Measurements from ENCODE around the gene OR6A2.
"Not testable (repeated sequence)": the region's sequence is repeated elsewhere in the genome, so short reads cannot be mapped to it uniquely, and the experiment has no call there.

The OR6A2 gene

DNA sequence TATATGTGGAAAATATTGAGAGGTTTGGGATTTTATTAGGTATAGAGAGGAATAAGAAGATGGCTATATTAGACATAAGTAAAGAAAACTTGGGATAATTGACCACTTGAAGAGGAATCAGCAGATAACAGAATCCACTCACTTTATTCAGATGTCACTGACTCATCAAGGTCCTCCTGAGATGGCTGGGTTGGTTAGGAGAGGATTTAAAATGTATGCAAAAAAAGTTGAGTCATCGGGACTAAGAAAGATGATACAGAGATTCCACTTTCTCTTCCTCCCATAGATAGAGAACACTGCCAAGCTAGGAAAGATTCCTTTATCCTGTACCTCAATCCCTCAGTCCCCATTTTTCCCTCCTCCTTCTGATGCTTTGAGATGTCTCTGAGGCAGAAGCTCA, at the start of gene OR6A2:
Gene OR6A2 (minus strand): TSS at position 288 of the 400 bp plus-strand sequence. CDS start 3,981 bp downstream, outside the sequence.
- peaks cover 10% of the 10 kb centered on the region for H3K9me3 Mint-ChIP-seq
- no peak within 1 kb of the TSS for H3K27ac Mint-ChIP-seq
- peaks cover 2% of the 10 kb centered on the region for H3K27me3 Mint-ChIP-seq
- H3K36me3 Mint-ChIP-seq (ENCODE audit: low read depth): no peaks in the 10 kb centered on the region
- DNase-seq (no peak), ATAC-seq (no peak)
- H3K4me1 Mint-ChIP-seq: peaks cover 4% of the 10 kb centered on the region
- no peak within 1 kb of the TSS for H3K4me3 Mint-ChIP-seq

DNA sequence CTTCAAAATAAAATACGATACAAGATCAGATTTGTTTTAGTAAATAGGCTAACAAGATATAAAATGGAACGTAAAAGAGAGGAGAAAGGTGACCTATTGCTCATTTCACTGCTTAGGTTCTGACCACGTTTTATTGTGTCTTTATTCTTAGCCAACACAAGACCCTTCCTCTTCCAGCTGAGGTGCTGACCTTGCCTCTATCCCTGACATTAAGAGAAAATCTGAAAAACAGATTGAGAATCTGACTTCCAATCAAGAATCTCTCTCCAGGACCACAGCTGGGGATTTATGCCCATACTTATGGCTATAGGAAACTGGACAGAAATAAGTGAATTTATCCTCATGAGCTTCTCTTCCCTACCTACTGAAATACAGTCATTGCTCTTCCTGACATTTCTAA, 45.9 kb upstream of the OR6A2 start, which contains the start of gene OR10A5:
Gene OR10A5 (plus strand): TSS at position 301 of the 400 bp plus-strand sequence. CDS start 0 bp downstream, at position 301.
- Mint-ChIP-seq H3K9me3 (peaks cover under 1% of the 10 kb centered on the region), H3K4me3 (no peak within 1 kb of the TSS), H3K36me3 (ENCODE audit: low read depth) (no peaks in the 10 kb centered on the region), H3K27me3 (peaks cover 14% of the 10 kb centered on the region), H3K4me1 (no peaks in the 10 kb centered on the region), H3K27ac (no peak within 1 kb of the TSS)
- ATAC-seq: no peak
- DNase-seq: no peak

DNA sequence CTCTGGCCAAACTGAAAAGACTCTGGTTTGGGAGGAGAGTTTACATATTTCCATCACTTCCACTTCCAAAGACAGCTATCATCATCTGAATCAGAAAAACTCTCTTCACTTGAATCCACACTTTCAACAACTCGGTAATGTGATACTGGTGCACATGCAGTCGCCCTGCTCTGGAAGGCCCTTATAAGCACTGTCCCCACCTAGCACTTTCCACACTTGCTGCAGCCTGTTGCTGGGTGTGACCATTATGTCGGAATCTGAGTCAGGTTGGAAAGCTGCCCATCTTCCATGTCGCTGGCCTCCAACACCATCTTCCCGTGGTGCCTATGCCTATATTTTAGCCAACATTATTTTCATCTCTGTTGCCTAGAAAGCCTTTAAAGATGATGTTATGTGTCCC, 44.9 kb upstream of the OR6A2 start:
- no peaks in the 10 kb centered on the region for H3K9me3 Mint-ChIP-seq
- H3K36me3 Mint-ChIP-seq (ENCODE audit: low read depth): no peaks in the 10 kb centered on the region
- peaks cover 13% of the 10 kb centered on the region for H3K27me3 Mint-ChIP-seq
- ATAC-seq: no peak
- DNase-seq: no peak
- H3K4me1 Mint-ChIP-seq: no peaks in the 10 kb centered on the region
- no peak overlapping the region for H3K4me3 Mint-ChIP-seq
- H3K27ac Mint-ChIP-seq: no peak overlapping the region

DNA sequence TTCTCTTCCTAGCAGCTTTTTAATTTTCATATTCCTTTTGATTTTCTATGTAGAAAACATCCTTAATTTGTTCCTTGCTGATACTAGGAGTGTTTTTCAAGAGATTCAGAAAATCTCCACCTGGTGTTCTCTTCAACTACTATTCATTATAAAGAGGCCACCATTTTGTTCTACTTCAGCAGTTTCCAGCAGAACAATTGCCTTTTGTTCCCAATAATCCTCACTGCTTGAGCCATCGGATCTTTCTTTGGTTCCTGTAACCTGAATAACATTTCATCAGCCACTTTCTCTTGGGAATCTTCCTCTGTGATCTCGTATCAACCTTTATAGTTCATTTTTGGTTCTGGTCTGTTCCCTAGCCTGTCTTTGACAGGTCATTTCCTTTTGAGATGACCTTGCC, 44.2 kb upstream of the OR6A2 start:
- ATAC-seq (no peak), DNase-seq (no peak)
- Mint-ChIP-seq H3K36me3 (ENCODE audit: low read depth) (no peaks in the 10 kb centered on the region), H3K4me1 (no peaks in the 10 kb centered on the region), H3K27me3 (peaks cover 12% of the 10 kb centered on the region), H3K9me3 (no peaks in the 10 kb centered on the region), H3K4me3 (no peak overlapping the region), H3K27ac (no peak overlapping the region)

DNA sequence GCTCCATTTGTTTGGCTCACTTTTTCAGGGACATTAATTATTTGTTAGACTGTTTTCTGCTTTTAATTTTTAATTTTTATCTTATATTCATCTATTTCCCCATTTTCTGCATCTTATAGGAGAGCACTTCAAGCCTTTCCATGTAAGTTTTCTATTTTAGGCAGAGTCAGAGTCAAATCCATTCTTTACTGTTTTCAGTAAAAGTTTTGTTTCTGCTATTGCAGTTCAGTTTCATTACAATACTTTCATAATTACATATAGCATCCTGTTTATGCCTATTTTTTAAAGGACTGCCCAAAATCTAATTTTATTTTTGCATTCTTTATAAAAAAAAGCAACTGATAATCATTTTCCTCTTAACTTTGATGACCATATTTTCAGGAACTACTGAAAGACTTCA, 42.2 kb upstream of the OR6A2 start:
- H3K36me3 Mint-ChIP-seq (ENCODE audit: low read depth): no peaks in the 10 kb centered on the region

DNA sequence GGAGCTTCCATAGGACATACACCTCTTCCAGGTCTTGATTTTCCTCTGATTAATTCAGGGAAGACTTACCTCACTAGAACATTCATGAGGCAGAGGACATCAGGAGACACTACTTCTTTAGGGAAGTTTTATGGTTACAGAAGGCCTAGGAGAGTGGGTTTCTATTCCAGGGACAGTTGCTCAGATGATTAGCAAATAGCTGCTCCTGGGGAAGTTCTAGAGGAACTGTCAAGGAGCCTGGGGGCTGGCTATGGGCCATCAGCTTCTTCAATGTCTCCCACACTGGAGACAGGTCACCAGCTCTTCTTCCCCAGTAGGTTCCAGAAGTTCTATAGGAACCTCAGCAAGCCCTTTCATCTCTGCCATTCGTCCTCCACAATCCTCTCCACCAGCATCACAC, 34.5 kb upstream of the OR6A2 start:
- peaks cover 5% of the 10 kb centered on the region for H3K27me3 Mint-ChIP-seq
- ATAC-seq (no peak), DNase-seq (no peak)
- H3K4me1 Mint-ChIP-seq: no peaks in the 10 kb centered on the region
- no peak overlapping the region for H3K27ac Mint-ChIP-seq
- no peak overlapping the region for H3K4me3 Mint-ChIP-seq
- H3K36me3 Mint-ChIP-seq (ENCODE audit: low read depth): no peaks in the 10 kb centered on the region
- H3K9me3 Mint-ChIP-seq: no peaks in the 10 kb centered on the region

More for the DNA sequence above, 42.2 kb upstream of the OR6A2 start:
- DNase-seq: no peak
- ATAC-seq: no peak
- Mint-ChIP-seq H3K9me3 (no peaks in the 10 kb centered on the region), H3K4me3 (no peak overlapping the region), H3K27me3 (peaks cover 12% of the 10 kb centered on the region), H3K27ac (no peak overlapping the region), H3K4me1 (no peaks in the 10 kb centered on the region)

DNA sequence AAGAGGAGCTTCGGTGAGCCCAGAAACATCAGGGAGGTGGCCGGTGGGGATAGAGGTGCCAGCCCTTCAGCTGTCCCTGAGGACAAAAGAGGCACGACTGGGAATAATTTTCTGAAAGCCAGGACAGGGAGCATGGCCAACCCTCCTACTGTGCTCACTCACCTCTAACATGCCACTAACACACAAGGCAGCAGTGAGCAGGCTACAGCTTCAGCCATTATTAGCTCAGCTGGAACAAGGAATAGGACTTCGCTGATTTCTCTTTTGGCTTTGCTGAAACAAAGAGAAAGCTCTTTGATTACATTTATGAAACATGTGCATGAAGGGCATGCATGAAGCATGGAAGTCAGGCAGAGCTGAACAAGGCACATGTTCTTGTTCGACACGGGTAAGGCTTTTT, 33.9 kb upstream of the OR6A2 start:
- Mint-ChIP-seq H3K4me1 (no peaks in the 10 kb centered on the region), H3K27me3 (peaks cover 5% of the 10 kb centered on the region), H3K9me3 (no peaks in the 10 kb centered on the region), H3K4me3 (no peak overlapping the region), H3K27ac (no peak overlapping the region), H3K36me3 (ENCODE audit: low read depth) (no peaks in the 10 kb centered on the region)
- ATAC-seq (no peak), DNase-seq (no peak)

DNA sequence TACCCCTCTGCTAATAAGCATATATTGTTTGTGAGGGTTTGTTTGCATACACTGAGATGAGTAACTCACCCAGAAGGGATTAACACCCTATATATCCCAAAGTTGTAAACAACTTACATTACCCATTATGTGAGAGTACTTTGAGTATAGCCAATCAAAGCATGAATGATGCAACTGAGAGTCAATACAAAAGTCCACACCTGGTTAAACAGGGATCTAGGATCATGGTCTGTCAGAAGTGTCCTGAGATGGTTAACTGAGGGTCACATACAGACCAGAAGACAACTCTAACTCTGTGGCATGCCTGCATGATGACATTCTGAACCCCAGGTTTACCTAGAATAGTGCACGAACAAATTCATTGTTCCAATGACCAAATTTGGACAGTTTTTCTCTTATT, 28.6 kb upstream of the OR6A2 start:
- DNase-seq: no peak
- Mint-ChIP-seq H3K27ac (no peak overlapping the region), H3K4me3 (no peak overlapping the region), H3K4me1 (no peaks in the 10 kb centered on the region), H3K27me3 (peaks cover 8% of the 10 kb centered on the region), H3K9me3 (no peaks in the 10 kb centered on the region), H3K36me3 (ENCODE audit: low read depth) (no peaks in the 10 kb centered on the region)
- ATAC-seq: no peak

DNA sequence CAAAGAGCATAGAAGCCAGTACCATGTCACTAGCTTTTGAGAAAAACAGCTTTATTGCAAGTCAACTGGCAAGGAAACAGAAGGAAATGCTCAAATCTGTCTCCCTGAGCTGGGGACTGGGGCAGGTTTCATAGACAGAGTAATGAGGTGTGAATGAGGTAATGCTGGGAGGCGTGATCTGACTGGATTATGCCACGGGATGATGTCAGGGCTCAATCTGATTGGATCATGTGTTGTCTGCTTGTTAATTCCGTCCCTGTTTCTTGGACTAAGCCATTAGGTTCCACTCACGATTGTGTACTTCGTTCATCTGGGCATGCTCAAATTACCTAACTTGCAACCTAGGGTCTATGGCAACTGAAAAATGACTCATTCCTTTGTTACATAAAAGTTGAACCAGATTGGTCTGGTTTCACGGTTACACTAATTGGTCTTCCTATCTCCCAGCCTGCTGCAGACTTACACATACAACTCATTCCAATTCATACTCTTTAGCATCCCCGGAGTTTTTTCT, 25.8 kb upstream of the OR6A2 start:
- DNase-seq: no peak
- no peaks in the 10 kb centered on the region for H3K4me1 Mint-ChIP-seq
- no peak for ATAC-seq
- no peak overlapping the region for H3K4me3 Mint-ChIP-seq
- peaks cover 2% of the 10 kb centered on the region for H3K9me3 Mint-ChIP-seq
- peaks cover 11% of the 10 kb centered on the region for H3K27me3 Mint-ChIP-seq
- no peak overlapping the region for H3K27ac Mint-ChIP-seq
- no peaks in the 10 kb centered on the region for H3K36me3 Mint-ChIP-seq (ENCODE audit: low read depth)

DNA sequence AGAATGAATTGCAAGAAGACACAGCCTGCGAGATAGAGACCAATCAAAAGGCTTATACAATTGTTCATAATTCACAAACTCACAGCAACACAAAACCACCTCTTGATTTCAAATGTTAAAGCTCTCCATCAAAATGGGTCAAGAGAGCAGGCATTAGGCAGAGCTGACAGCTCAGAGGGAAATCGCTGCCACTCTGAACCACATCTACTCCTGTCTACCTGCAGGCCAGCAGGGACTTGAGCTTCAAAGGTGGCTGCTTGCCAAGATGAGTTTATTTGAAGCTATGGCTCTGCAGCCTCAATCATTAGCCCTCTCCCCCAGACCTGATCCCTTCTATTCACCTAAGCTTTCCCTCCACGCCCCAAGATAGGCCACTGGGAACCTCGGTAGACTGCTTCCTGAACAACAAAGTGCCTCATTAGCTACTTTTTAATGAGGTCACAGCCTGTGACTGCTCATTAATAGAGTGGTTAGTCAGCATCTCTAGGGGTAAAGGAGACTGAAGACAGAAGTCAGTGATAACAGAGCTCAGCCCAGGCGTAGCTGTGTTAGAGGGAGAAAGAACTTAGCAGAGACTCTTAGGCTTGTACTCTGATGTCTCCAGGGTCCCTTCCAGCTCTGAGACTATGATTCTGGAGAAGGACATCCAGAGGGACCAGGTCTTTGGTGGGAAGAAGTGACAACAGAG, 24.8 kb upstream of the OR6A2 start:
- Mint-ChIP-seq H3K27me3 (peaks cover 13% of the 10 kb centered on the region), H3K9me3 (peaks cover 5% of the 10 kb centered on the region), H3K36me3 (ENCODE audit: low read depth) (no peaks in the 10 kb centered on the region), H3K4me3 (no peak overlapping the region), H3K4me1 (no peaks in the 10 kb centered on the region), H3K27ac (no peak overlapping the region)
- no peak for DNase-seq
- ATAC-seq: no peak

DNA sequence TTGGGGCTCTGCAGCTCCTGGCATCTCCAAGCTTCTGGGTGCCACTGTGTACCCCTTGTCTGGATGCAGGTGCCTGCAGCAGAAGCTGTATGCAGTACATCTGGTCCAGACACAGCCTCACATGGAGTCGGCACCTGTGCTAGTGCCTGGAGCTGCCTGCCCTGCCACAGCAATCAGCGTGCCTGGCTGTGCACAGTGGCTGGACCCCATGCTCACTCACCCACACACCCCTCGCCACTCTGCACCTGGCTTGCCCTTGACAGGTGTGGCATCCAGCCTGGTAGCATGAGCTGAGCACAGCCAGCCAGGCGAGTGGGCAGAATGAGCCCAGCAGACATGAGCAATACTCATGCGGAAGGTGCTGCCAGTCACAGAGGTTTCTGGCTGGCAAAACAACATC, 19.5 kb upstream of the OR6A2 start:
- DNase-seq (no peak), ATAC-seq (no peak)
- H3K4me1 Mint-ChIP-seq: no peaks in the 10 kb centered on the region
- H3K27me3 Mint-ChIP-seq: peaks cover 14% of the 10 kb centered on the region
- H3K9me3 Mint-ChIP-seq: peaks cover 5% of the 10 kb centered on the region
- no peaks in the 10 kb centered on the region for H3K36me3 Mint-ChIP-seq (ENCODE audit: low read depth)
- H3K4me3 Mint-ChIP-seq: no peak overlapping the region
- H3K27ac Mint-ChIP-seq: no peak overlapping the region

DNA sequence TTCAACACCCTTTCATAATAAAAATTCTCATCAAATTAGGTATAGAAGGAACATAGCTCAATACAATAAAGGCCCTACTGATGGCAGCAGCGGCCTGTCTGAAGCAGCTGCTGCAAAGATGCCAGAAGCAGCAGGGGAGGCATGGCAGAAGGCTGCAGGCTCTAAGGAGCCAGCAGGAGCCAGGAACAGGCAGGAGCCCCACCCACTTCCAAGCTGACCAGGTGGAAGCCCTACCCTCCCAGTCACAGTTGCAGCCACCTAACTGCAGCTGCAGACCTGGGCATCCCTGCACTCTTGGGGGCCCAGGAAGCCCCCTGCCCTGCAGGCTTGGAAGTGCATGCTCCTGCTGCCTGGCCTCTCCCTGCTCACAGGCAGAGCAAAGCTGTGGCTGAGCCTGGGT, 18.2 kb upstream of the OR6A2 start:
- Mint-ChIP-seq H3K4me3 (no peak overlapping the region), H3K9me3 (peaks cover 5% of the 10 kb centered on the region), H3K4me1 (no peaks in the 10 kb centered on the region), H3K27me3 (peaks cover 17% of the 10 kb centered on the region), H3K36me3 (ENCODE audit: low read depth) (no peaks in the 10 kb centered on the region), H3K27ac (no peak overlapping the region)
- ATAC-seq (no peak), DNase-seq (no peak)

DNA sequence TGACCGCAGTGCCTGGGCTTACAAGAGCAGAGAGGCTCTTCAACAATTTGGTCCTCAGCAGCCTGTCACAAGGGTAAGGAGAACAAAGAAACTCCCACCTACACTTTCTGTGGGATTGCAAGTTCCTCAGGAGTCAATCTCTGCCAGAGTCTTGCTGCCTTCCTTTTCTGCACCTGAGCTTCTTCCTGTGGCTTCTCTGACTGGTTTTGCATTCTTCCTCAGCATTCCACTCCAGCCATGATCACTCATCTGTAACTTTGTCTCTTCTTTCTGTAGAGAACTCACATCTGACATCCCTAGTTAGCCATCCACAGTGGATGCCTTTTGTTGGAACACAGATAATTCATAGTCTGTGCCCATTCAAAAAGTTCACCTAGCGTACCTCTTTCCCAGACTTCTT, 14.2 kb upstream of the OR6A2 start:
- H3K27me3 Mint-ChIP-seq: peaks cover 33% of the 10 kb centered on the region
- H3K27ac Mint-ChIP-seq: no peak overlapping the region
- ATAC-seq: no peak
- no peaks in the 10 kb centered on the region for H3K36me3 Mint-ChIP-seq (ENCODE audit: low read depth)
- no peaks in the 10 kb centered on the region for H3K4me1 Mint-ChIP-seq
- H3K4me3 Mint-ChIP-seq: no peak overlapping the region
- no peaks in the 10 kb centered on the region for H3K9me3 Mint-ChIP-seq
- DNase-seq: no peak

DNA sequence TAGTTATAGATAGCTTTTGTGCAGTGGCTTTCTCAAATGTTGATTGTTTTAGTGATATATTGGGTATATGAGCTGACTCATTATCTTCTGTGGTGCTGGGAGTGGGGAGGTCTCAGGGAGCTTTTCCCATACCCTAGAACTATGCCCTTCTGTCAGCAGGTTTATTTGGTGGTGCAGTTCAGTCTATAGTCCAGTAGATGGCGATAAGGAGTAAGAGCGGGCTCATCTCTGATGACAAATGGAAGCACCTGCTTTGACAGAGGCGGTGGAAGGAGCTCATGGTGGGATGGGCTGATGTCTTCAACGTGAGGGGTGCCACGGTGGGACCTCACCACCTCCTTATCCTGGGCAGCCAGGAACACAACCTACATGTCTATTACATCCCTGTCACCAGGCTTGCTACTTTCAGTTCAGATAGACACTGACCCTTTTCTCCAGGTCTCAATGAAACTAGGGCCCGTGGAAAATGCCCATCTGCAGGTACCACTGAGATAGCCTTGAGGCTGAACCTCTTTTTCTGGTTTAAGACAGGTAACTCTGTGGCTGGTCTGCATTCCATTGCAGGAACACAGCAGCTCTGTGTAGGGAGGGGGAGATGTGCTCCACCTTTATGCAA, 13.0 kb upstream of the OR6A2 start:
- Mint-ChIP-seq H3K4me3 (no peak overlapping the region), H3K4me1 (no peaks in the 10 kb centered on the region)

DNA sequence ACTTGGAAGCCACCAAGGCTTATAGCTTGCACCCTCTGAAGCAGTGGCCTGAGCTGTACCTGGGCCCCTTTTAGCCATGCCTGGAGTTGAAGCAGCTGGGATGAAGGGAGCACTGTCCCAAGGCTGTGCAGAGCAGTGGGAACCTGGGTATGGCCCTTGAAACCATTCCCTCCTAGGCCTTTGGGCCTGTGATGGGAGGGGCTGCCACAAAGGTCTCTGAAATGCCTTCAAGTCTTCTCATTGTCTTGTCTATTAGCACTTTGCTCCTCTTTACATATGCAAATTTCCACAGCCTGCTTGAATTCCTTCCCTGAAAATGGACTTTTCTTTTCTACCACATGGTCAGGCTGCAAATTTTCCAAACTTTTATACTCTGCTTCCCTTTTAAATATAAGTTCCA, 1.6 kb upstream of the OR6A2 start:
- not testable (repeated sequence) for ATAC-seq; H3K4me1 Mint-ChIP-seq; H3K4me3 Mint-ChIP-seq; H3K36me3 Mint-ChIP-seq (ENCODE audit: low read depth); DNase-seq; H3K27ac Mint-ChIP-seq; H3K27me3 Mint-ChIP-seq
- H3K9me3 Mint-ChIP-seq: peaks cover 10% of the 10 kb centered on the region

More for the DNA sequence above, 13.0 kb upstream of the OR6A2 start:
- DNase-seq: peak; percentile 18
- Mint-ChIP-seq H3K36me3 (ENCODE audit: low read depth) (no peaks in the 10 kb centered on the region), H3K27ac (no peak overlapping the region), H3K9me3 (no peaks in the 10 kb centered on the region), H3K27me3 (peaks cover 40% of the 10 kb centered on the region)
- ATAC-seq: peak; percentile 84
